HCT116 (cell line): ENCODE measurements around the gene KRT36. TPM values are rescaled to one million over a fixed set of nuclear protein-coding genes. Genes with fewer than 3 reads are reported as not detected.

ENCODE experiments used
- ATAC-seq: fragments of 200-7000 bp; cut with Tn5 transposase; 2 replicates; pipeline ENCODE4 v1.9.1; 2020; ENCODE audit warnings: mild to moderate bottlenecking, moderate library complexity
- BruUV-seq: library from RNA; stranded (reverse); fragments of 400-500 nt; replicated peaks from 2 replicates; lab custom pipeline; 2021; lab: Mats Ljungman, UMichigan
- CTCF ChIA-PET: fragments of 300-600 bp; sonication (Branson Sonifier 250); formaldehyde crosslinking; loops from one replicate; lab custom pipeline; 2021; ENCODE audit warnings: antibody characterized with exemption; lab: Charles Lee
- POLR2A ChIA-PET: fragments of 300-600, 350-600 bp; sonication (Branson Sonifier 250); formaldehyde crosslinking; loops from one replicate; lab custom pipeline; 2021; ENCODE audit warnings: antibody characterized with exemption; lab: Charles Lee
- RAD21 ChIA-PET, 2 experiments: fragments of 300-600 bp; sonication (Branson Sonifier 250); formaldehyde crosslinking; loops; one replicate each; lab custom pipeline; 2023; ENCODE audit warnings: low total read pairs in 2 of 2; ENCODE audit not compliant: uncharacterized antibody in 2 of 2, unreplicated experiment in 2 of 2, low non-redundant PET in 1 of 2; lab: Charles Lee
- DNase-seq: peaks from one replicate; pipeline ENCODE4 v3.0.0-alpha.2; 2010; ENCODE audit warnings: low read depth, low spot score
- H2AFZ ChIP-seq: fragments of 200-600 bp; shearing (Covaris generic), sonication (generic); 2 replicates; pipeline ENCODE4 v1.6.1; 2017; ENCODE audit warnings: low read depth, mixed run types, mixed read lengths, antibody characterized with exemption, low read length; ENCODE audit not compliant: poor library complexity, severe bottlenecking
- H3K27ac ChIP-seq: 2 replicates; pipeline ENCODE4 v1.5.1; 2012; ENCODE audit warnings: low read depth, low read length
- H3K27me3 ChIP-seq: fragments of 200-600 bp; sonication (generic); 2 replicates; pipeline ENCODE4 v1.6.1; 2016; ENCODE audit warnings: mixed run types, low read length, mixed read lengths; ENCODE audit not compliant: insufficient read depth
- H3K36me3 ChIP-seq, 2 experiments: fragments of 200-500 bp in 1 of 2; fragments of 200-600 bp in 1 of 2; sonication (Bioruptor generic) in 1 of 2; sonication (generic) in 1 of 2; 2 replicates each; pipeline versions ENCODE4 v1.5.1 to v1.6.1; 2014 to 2016; ENCODE audit warnings: low read length in 2 of 2, inconsistent platforms in 1 of 2, mixed read lengths in 1 of 2, mixed run types in 1 of 2; ENCODE audit not compliant: insufficient read depth in 2 of 2, control insufficient read depth in 1 of 2
- H3K4me1 ChIP-seq, 2 experiments: fragments of 200-600 bp in 1 of 2; sonication (generic) in 1 of 2; 2 replicates each; pipeline versions ENCODE4 v1.5.1 to v1.6.1; 2012 to 2017; ENCODE audit warnings: low read length in 2 of 2, inconsistent platforms in 1 of 2, mild to moderate bottlenecking in 1 of 2, mixed read lengths in 1 of 2, mixed run types in 1 of 2, moderate library complexity in 1 of 2; ENCODE audit not compliant: insufficient read depth in 2 of 2, control insufficient read depth in 1 of 2
- H3K4me2 ChIP-seq: fragments of 200-600 bp; sonication (generic); 2 replicates; pipeline ENCODE4 v1.6.1; 2017; ENCODE audit warnings: mixed run types, low read length, mixed read lengths
- H3K4me3 ChIP-seq, 2 experiments: fragments of 200-600 bp in 1 of 2; sonication (generic) in 1 of 2; replicated peaks in 1 of 2; 2 replicates each; pipeline ENCODE4 v1.5.1; 2011 to 2016; ENCODE audit warnings: low read length in 2 of 2, control low read depth in 1 of 2, low read depth in 1 of 2, mild to moderate bottlenecking in 1 of 2, mixed read lengths in 1 of 2, mixed run types in 1 of 2
- H3K79me2 ChIP-seq: fragments of 200-600 bp; sonication (generic); 2 replicates; pipeline ENCODE4 v1.6.1; 2017; ENCODE audit warnings: mild to moderate bottlenecking, mixed run types, low read length, moderate library complexity, mixed read lengths; ENCODE audit not compliant: insufficient read depth
- H3K9ac ChIP-seq: fragments of 200-600 bp; sonication (generic); 2 replicates; pipeline ENCODE4 v1.6.1; 2016; ENCODE audit warnings: low read length, mixed read lengths
- H3K9me2 ChIP-seq: fragments of 200-600 bp; sonication (generic), shearing (Covaris generic); 2 replicates; pipeline ENCODE4 v1.6.1; 2017; ENCODE audit warnings: mixed run types, mild to moderate bottlenecking, moderate library complexity; ENCODE audit not compliant: insufficient read depth
- H3K9me3 ChIP-seq, 2 experiments: fragments of 200-500 bp in 1 of 2; fragments of 200-600 bp in 1 of 2; sonication (Bioruptor generic) in 1 of 2; sonication (generic) in 1 of 2; 2 replicates each; pipeline ENCODE4 v1.6.1; 2014 to 2017; ENCODE audit warnings: low read length in 2 of 2, mixed read lengths in 2 of 2, inconsistent platforms in 1 of 2, low read depth in 1 of 2, mild to moderate bottlenecking in 1 of 2, mixed run types in 1 of 2, moderate library complexity in 1 of 2; ENCODE audit not compliant: control insufficient read depth in 1 of 2, insufficient read depth in 1 of 2
- H4K20me1 ChIP-seq: fragments of 200-600 bp; sonication (generic), shearing (Covaris generic); 2 replicates; pipeline ENCODE4 v1.6.1; 2017; ENCODE audit warnings: mixed run types, mild to moderate bottlenecking, moderate library complexity; ENCODE audit not compliant: insufficient read depth
- ATF3 ChIP-seq: IDR thresholded peaks from 2 replicates; pipeline ENCODE4 v1.6.1; 2012
- CEBPB ChIP-seq: IDR thresholded peaks from 2 replicates; pipeline ENCODE4 v1.6.1; 2012; ENCODE audit warnings: low read depth
- EGR1 ChIP-seq: IDR thresholded peaks from 2 replicates; pipeline ENCODE4 v1.6.1; 2012; ENCODE audit warnings: low read depth
- ELF1 ChIP-seq: IDR thresholded peaks from 2 replicates; pipeline ENCODE4 v1.6.1; 2012; ENCODE audit warnings: low read depth, borderline replicate concordance
- EZH2 ChIP-seq: fragments of 200-600 bp; sonication (generic); IDR thresholded peaks from 2 replicates; pipeline ENCODE4 v1.6.1; 2017; ENCODE audit warnings: antibody characterized with exemption, mixed run types
- FOSL1 ChIP-seq: IDR thresholded peaks from 2 replicates; pipeline ENCODE4 v1.6.1; 2012; ENCODE audit warnings: low read depth
- JUND ChIP-seq: IDR thresholded peaks from 2 replicates; pipeline ENCODE4 v1.6.1; 2012
- MAX ChIP-seq: IDR thresholded peaks from 2 replicates; pipeline ENCODE4 v1.6.1; 2012
- POLR2A ChIP-seq: IDR thresholded peaks from 2 replicates; pipeline ENCODE4 v1.7.0; 2011; ENCODE audit warnings: borderline replicate concordance; ENCODE audit not compliant: insufficient read depth, insufficient read length; ENCODE audit errors: extremely low read depth
- REST ChIP-seq: IDR thresholded peaks from 2 replicates; pipeline ENCODE4 v1.6.1; 2012; ENCODE audit warnings: low read depth
- SP1 ChIP-seq: IDR thresholded peaks from 2 replicates; pipeline ENCODE4 v1.6.1; 2012; ENCODE audit warnings: low read depth
- SRF ChIP-seq: IDR thresholded peaks from 2 replicates; pipeline ENCODE4 v1.6.1; 2012; ENCODE audit warnings: low read depth
- YY1 ChIP-seq: IDR thresholded peaks from 2 replicates; pipeline ENCODE4 v1.6.1; 2011; ENCODE audit warnings: low read length, low read depth, moderate library complexity, mild to moderate bottlenecking; ENCODE audit not compliant: insufficient replicate concordance; ENCODE audit errors: extremely low read depth
- intact Hi-C: fragments of 100-400 bp; cut with micrococcal nuclease; formaldehyde crosslinking; loops from 2 replicates; pipeline ENCODE4 v1.10.0; 2022
- total RNA-seq: library from RNA; stranded (reverse); gene quantifications from one replicate; pipeline ENCODE4 v1.2.1, GENCODE V29; 2021; ENCODE audit not compliant: unreplicated experiment

Gene KRT36
- total RNA-seq, 1 experiment from 2014 or later, result not detected

- TF ChIP-seq ATF3, result no peak
- TF ChIP-seq FOSL1, result no peak
- TF ChIP-seq MAX, result no peak
- no peak for TF ChIP-seq EGR1
- TF ChIP-seq, all 23 proteins: peak for 0
Measured at GRCh38 chr17:41518789-41519449, 29.2 kb upstream of the KRT36 start, which contains the start of gene KRT15 (continued).

GRCh38 chr17:41518031-41518430, 28.3 kb upstream of the KRT36 start:
- no peak overlapping the region for H3K9ac ChIP-seq
- no peaks in the 10 kb centered on the region for H3K27me3 ChIP-seq
- H3K36me3 ChIP-seq, result 0 out of 4 replicates have a peak, but pooled peaks cover 0 to 5% of the 10 kb centered on the region in 2 experiments
- POLR2A ChIA-PET, result no interaction called here
- RAD21 ChIA-PET, result no interaction called here
- ATAC-seq, result no peak
- no peak for DNase-seq
- H3K9me2 ChIP-seq, result no peaks in the 10 kb centered on the region
- no peak for TF ChIP-seq ATF3
- TF ChIP-seq ELF1, result no peak
- TF ChIP-seq CEBPB, result no peak
- no peak for TF ChIP-seq SRF
- TF ChIP-seq FOSL1, result no peak
- no peak for TF ChIP-seq EZH2
- no peak for TF ChIP-seq SP1
- no peak for TF ChIP-seq REST
- TF ChIP-seq EGR1, result no peak
- TF ChIP-seq YY1, result no peak
- TF ChIP-seq JUND, result no peak
- no peak for TF ChIP-seq POLR2A
- H3K4me1 ChIP-seq, result peaks cover 42 to 61% of the 10 kb centered on the region in 2 experiments
- BruUV-seq, result no TSS peak
- no peak overlapping the region for H2AFZ ChIP-seq
- no peak overlapping the region for H3K27ac ChIP-seq
- intact Hi-C loops, result no loop called here
- no peaks in the 10 kb centered on the region for H3K79me2 ChIP-seq
- no peak overlapping the region for H3K4me2 ChIP-seq
- H3K9me3 ChIP-seq, result no peaks in the 10 kb centered on the region
- no peak overlapping the region for H3K4me3 ChIP-seq
- no peaks in the 10 kb centered on the region for H4K20me1 ChIP-seq
- CTCF ChIA-PET, result interaction anchor here (8.9 kb wide), 1 partner anchor 32 kb away, joined by 77 read pairs; no protein-coding TSS in a partner anchor
